ENCODE measurements around the gene MTX1.
"Not testable (repeated sequence)": the region's sequence is repeated elsewhere in the genome, so short reads cannot be mapped to it uniquely, and the experiment has no call there.

Gene MTX1

DNA sequence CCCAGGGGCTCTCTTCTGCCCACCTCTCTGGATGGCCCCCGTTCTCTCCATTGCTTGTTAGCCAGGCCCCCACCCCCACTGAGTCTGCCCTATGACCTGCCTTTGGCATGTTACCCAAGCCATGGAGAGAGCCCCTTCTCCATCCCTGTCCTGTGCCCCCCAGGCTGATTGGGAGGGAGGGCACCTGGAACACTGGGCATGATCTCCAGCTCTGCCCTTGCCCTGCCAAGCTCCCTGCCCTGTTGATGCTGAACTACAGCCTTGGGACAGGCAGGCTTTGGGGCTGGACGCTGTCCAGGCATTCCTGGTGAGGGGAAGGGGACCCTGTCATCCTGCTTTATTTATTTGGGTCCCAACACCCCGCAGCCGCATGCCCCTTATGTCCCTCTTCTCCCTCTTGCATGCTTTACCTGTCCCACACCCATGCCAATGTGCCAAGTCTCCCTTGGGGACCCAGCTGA is 24.1 kb upstream of the MTX1 start:
- 94% methylated on average over 4 of the region's 4 CpGs for WGBS
- no peaks in the 10 kb centered on the region for H3K9me3 ChIP-seq (ENCODE audit: insufficient read depth, low read depth, low read length)
- no peak overlapping the region for H3K9ac ChIP-seq (ENCODE audit: low read depth, low read length)
- no peak overlapping the region for H3K27ac ChIP-seq (ENCODE audit: low read depth, low read length)
- H3K4me3 ChIP-seq (ENCODE audit: low read length), result no peak overlapping the region
- no peaks in the 10 kb centered on the region for H3K27me3 ChIP-seq (ENCODE audit: insufficient read depth, low read length)
- peaks cover 28% of the 10 kb centered on the region for H3K36me3 ChIP-seq (ENCODE audit: insufficient read depth, low read length)
- peaks cover 6% of the 10 kb centered on the region for H3K4me1 ChIP-seq (ENCODE audit: insufficient read depth, low read length)

DNA sequence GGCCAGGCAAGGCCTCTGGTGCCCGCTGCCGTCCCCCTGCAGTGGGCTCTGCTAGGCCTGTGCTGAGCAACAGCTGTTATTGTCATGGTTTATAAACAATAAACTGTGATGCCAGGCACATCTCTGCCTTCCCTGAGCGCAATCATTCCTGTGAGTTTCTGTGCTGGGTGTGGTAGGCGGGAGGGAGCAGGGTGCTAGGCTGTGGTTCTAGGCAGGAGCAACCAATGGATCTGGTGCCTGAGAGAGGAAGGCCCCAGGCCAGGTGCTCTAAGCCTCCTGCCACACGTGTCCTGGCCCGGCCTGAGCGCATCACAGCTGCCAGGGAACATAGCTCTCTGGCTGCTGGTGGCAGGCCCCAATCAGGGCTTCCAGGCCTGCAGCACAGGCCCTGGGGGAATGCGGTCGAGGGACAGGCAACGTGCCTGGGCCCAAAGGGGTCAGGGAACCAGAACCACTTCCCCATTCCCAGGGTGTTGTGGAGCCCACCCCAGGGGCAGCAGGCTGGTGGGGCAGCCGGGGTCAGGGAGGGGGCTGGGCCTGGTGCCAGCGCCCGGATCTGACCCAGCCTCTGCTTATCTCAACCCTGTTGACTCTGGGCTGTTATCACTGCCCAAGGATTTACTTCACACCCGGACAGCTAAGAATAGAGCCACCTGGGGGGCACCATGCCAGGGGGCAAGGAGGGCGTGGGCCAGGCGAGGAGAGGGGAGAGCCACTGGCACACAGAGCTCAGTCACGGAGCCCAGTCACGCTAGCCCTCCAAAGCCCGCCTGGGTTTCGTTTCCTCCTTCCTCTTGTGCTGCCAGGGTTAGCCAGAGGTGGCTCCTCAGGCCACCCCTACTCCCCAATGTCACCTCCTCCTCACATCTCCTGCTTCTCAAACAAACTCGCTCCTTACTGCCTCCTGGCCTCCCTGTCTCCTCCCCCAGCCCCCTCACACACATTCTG is 23.4 kb upstream of the MTX1 start:
- Histone ChIP-seq H3K4me1 (ENCODE audit: insufficient read depth, low read length) (peaks cover 6% of the 10 kb centered on the region), H3K36me3 (ENCODE audit: insufficient read depth, low read length) (peaks cover 21% of the 10 kb centered on the region), H3K9ac (ENCODE audit: low read depth, low read length) (no peak overlapping the region), H3K27ac (ENCODE audit: low read depth, low read length) (no peak overlapping the region), H3K9me3 (ENCODE audit: insufficient read depth, low read depth, low read length) (no peaks in the 10 kb centered on the region), H3K4me3 (ENCODE audit: low read length) (no peak overlapping the region), H3K27me3 (ENCODE audit: insufficient read depth, low read length) (no peaks in the 10 kb centered on the region)
- WGBS, result 89% methylated on average over 21 of the region's 21 CpGs

GRCh38 chr1:155185783-155186066 is 22.8 kb upstream of the MTX1 start:
- Histone ChIP-seq H3K9me3 (ENCODE audit: insufficient read depth, low read depth, low read length) (no peaks in the 10 kb centered on the region), H3K4me1 (ENCODE audit: insufficient read depth, low read length) (peaks cover 6% of the 10 kb centered on the region), H3K36me3 (ENCODE audit: insufficient read depth, low read length) (peaks cover 21% of the 10 kb centered on the region; the same call in 1 of the 2 replicates), H3K27me3 (ENCODE audit: insufficient read depth, low read length) (no peaks in the 10 kb centered on the region), H3K27ac (ENCODE audit: low read depth, low read length) (no peak overlapping the region), H3K4me3 (ENCODE audit: low read length) (no peak overlapping the region), H3K9ac (ENCODE audit: low read depth, low read length) (no peak overlapping the region)
- WGBS, result 88% methylated on average over 6 of the region's 6 CpGs

DNA sequence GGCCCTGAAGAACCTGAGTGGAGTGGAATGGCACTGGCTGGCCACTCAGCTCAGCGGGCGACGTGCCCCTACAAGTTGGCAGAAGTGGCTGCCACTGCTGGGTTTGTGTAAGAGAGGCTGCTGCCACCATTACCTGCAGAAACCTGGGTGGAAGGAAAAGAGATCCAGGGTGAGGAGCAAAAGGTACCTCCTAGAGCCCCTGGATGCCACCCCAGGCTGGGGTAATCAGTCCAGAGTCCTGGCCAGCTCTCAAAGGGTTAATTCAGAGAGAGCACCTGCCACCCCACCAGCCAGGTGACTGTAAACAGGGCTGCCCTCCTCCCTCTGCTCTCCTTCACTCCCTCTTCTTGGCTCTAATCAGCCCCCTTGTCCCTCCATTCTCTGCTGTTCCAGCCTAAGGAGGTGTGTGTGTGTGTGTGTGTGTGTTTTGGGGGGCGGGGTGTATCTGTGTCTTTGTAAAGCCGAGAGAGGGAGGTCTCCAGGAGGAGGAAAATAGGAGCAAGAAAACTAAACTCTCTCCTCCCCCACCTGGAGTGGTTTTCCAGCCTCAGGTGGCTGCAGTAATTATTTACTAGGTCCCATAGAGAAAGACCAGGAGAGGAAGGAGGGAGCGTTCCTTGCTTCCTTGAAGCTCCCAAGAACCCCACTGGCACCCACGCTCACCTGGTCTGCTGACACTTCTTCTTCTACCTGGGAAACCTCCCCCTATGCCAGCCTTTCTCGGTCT is 22.3 kb upstream of the MTX1 start:
- WGBS, result 90% methylated on average over 5 of the region's 8 CpGs
- no peak overlapping the region for H3K9ac ChIP-seq (ENCODE audit: low read depth, low read length)

DNA sequence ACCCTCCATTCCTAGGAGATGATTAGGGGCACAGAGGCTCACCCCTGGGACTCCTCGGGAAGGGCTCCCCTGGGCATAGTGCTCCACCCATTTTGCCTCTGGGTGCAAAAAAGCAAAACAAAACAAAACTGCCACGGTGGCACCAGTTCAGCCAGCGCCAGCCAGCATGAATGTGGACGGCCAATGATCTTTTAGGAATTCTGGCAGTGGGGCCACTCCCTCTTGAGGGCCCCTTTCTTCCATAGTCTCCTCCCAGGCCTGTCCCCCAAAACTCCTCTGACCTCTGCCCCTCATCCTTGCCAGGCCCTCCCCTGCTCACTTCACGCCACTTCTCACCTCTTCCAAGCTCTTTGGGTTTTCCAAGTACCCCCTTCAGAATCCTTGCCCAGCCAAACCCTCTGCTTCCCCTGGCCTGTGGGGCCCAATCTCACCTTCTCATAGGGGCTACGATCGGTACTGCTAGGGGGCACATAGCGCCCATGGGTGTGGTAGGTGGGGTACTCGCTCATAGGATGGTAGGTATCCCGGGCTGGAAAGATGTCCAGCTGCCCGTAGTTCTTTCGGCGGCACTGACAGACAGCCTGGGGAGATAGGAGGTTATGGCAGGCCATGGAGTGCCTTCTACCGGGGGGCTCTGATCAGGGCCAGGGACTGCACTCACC is 21.6 kb upstream of the MTX1 start:
- Histone ChIP-seq H3K9me3 (ENCODE audit: insufficient read depth, low read depth, low read length) (no peaks in the 10 kb centered on the region), H3K36me3 (ENCODE audit: insufficient read depth, low read length) (peaks cover 10% of the 10 kb centered on the region; the same call in 1 of the 2 replicates), H3K9ac (ENCODE audit: low read depth, low read length) (no peak overlapping the region), H3K4me1 (ENCODE audit: insufficient read depth, low read length) (peaks cover 6% of the 10 kb centered on the region), H3K4me3 (ENCODE audit: low read length) (no peak overlapping the region), H3K27me3 (ENCODE audit: insufficient read depth, low read length) (no peaks in the 10 kb centered on the region), H3K27ac (ENCODE audit: low read depth, low read length) (no peak overlapping the region)
- WGBS, result 89% methylated on average over 14 of the region's 14 CpGs

More for the DNA sequence above, 22.3 kb upstream of the MTX1 start:
- H3K4me1 ChIP-seq (ENCODE audit: insufficient read depth, low read length), result peaks cover 6% of the 10 kb centered on the region
- H3K4me3 ChIP-seq (ENCODE audit: low read length), result no peak overlapping the region
- peaks cover 17% of the 10 kb centered on the region; the same call in 1 of the 2 replicates for H3K36me3 ChIP-seq (ENCODE audit: insufficient read depth, low read length)
- H3K27ac ChIP-seq (ENCODE audit: low read depth, low read length), result no peak overlapping the region
- H3K9me3 ChIP-seq (ENCODE audit: insufficient read depth, low read depth, low read length), result no peaks in the 10 kb centered on the region
- H3K27me3 ChIP-seq (ENCODE audit: insufficient read depth, low read length), result no peaks in the 10 kb centered on the region

DNA sequence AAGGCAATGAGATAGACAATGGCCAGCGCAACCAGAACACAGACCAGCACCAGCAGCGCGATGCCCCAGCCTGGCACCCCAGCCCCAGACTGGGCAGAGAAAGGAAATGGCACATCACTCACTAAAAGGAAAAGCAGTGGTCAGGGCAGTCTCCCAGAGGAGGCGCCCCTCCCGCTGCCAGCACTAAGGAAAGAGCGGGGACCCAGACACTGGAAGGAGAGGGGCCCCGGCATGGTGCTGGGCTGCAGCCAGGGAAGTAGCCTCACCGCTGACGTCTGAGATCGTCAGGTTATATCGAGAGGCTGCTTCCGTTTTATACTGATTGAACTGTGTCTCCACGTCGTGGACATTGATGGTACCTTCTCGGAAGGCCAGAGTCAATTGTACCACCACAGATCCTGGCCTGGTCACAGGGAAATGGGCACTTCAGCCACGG is 21.0 kb upstream of the MTX1 start:
- Histone ChIP-seq H3K4me1 (ENCODE audit: insufficient read depth, low read length) (peaks cover 10% of the 10 kb centered on the region), H3K27me3 (ENCODE audit: insufficient read depth, low read length) (no peaks in the 10 kb centered on the region), H3K27ac (ENCODE audit: low read depth, low read length) (no peak overlapping the region), H3K36me3 (ENCODE audit: insufficient read depth, low read length) (peaks cover 6% of the 10 kb centered on the region; the same call in 1 of the 2 replicates), H3K9me3 (ENCODE audit: insufficient read depth, low read depth, low read length) (no peaks in the 10 kb centered on the region), H3K9ac (ENCODE audit: low read depth, low read length) (no peak overlapping the region), H3K4me3 (ENCODE audit: low read length) (no peak overlapping the region)
- 89% methylated on average over 16 of the region's 16 CpGs for WGBS

DNA sequence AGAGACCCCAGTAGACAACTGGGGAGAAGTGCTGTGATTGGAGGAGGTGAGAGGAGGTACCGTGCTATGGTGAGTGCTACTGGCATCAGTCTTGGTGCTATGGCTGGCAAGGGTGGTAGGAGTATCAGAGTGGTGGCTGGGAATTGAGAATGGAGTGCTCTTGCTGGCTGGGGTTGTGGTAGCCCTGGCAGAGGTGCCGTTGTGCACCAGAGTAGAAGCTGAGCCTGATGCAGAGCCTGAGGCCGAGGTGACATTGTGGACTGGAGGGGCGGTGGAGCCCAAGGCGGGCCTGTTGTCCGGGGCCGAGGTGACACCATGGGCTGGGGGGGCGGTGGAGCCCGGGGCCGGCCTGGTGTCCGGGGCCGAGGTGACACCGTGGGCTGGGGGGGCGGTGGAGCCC is 20.2 kb upstream of the MTX1 start:
- Histone ChIP-seq H3K27me3 (ENCODE audit: insufficient read depth, low read length) (no peaks in the 10 kb centered on the region), H3K4me1 (ENCODE audit: insufficient read depth, low read length) (peaks cover 13% of the 10 kb centered on the region), H3K9ac (ENCODE audit: low read depth, low read length) (no peak overlapping the region), H3K9me3 (ENCODE audit: insufficient read depth, low read depth, low read length) (no peaks in the 10 kb centered on the region), H3K36me3 (ENCODE audit: insufficient read depth, low read length) (peaks cover 6% of the 10 kb centered on the region; the same call in 1 of the 2 replicates), H3K4me3 (ENCODE audit: low read length) (no peak overlapping the region), H3K27ac (ENCODE audit: low read depth, low read length) (no peak overlapping the region)
- WGBS, result 91% methylated on average over 14 of the region's 14 CpGs

GRCh38 chr1:155189926-155190325 is 18.6 kb upstream of the MTX1 start:
- not testable (repeated sequence) for H3K36me3 ChIP-seq (ENCODE audit: insufficient read depth, low read length); H3K4me3 ChIP-seq (ENCODE audit: low read length); H3K9me3 ChIP-seq (ENCODE audit: insufficient read depth, low read depth, low read length); H3K27ac ChIP-seq (ENCODE audit: low read depth, low read length); H3K9ac ChIP-seq (ENCODE audit: low read depth, low read length); H3K27me3 ChIP-seq (ENCODE audit: insufficient read depth, low read length)
- 98% methylated on average over 22 of the region's 45 CpGs for WGBS
- H3K4me1 ChIP-seq (ENCODE audit: insufficient read depth, low read length), result peaks cover 13% of the 10 kb centered on the region

GRCh38 chr1:155191904-155192303 is 16.6 kb upstream of the MTX1 start:
- H3K9ac ChIP-seq (ENCODE audit: low read depth, low read length), result no peak overlapping the region
- no peak overlapping the region for H3K4me3 ChIP-seq (ENCODE audit: low read length)
- 90% methylated on average over 17 of the region's 17 CpGs for WGBS
- no peaks in the 10 kb centered on the region for H3K9me3 ChIP-seq (ENCODE audit: insufficient read depth, low read depth, low read length)
- peaks cover 13% of the 10 kb centered on the region for H3K4me1 ChIP-seq (ENCODE audit: insufficient read depth, low read length)
- H3K27ac ChIP-seq (ENCODE audit: low read depth, low read length), result no peak overlapping the region
- peaks cover 6% of the 10 kb centered on the region for H3K36me3 ChIP-seq (ENCODE audit: insufficient read depth, low read length)
- H3K27me3 ChIP-seq (ENCODE audit: insufficient read depth, low read length), result no peaks in the 10 kb centered on the region

GRCh38 chr1:155192346-155193274 is 15.9 kb upstream of the MTX1 start:
- H3K4me3 ChIP-seq (ENCODE audit: low read length), result peak overlapping the region; percentile 98
- H3K9ac ChIP-seq (ENCODE audit: low read depth, low read length), result peak overlapping the region; percentile 96
- H3K36me3 ChIP-seq (ENCODE audit: insufficient read depth, low read length), result peaks cover 13% of the 10 kb centered on the region
- H3K9me3 ChIP-seq (ENCODE audit: insufficient read depth, low read depth, low read length), result no peaks in the 10 kb centered on the region
- peaks cover 20% of the 10 kb centered on the region for H3K4me1 ChIP-seq (ENCODE audit: insufficient read depth, low read length)
- WGBS, result 40% methylated on average over 13 of the region's 20 CpGs
- no peaks in the 10 kb centered on the region for H3K27me3 ChIP-seq (ENCODE audit: insufficient read depth, low read length)
- peak overlapping the region; percentile 100 for H3K27ac ChIP-seq (ENCODE audit: low read depth, low read length)
